Measurements from ENCODE around the gene CENPH. TPM values are rescaled to one million over a fixed set of nuclear protein-coding genes. Genes with fewer than 3 reads are reported as not detected.

CENPH gene
- total and polyA plus RNA-seq, 2 of the 13 experiments (the other 11 are each of a cell fraction or from before 2014, with no cell fraction given), result 11.2 to 28.8 TPM

DNA sequence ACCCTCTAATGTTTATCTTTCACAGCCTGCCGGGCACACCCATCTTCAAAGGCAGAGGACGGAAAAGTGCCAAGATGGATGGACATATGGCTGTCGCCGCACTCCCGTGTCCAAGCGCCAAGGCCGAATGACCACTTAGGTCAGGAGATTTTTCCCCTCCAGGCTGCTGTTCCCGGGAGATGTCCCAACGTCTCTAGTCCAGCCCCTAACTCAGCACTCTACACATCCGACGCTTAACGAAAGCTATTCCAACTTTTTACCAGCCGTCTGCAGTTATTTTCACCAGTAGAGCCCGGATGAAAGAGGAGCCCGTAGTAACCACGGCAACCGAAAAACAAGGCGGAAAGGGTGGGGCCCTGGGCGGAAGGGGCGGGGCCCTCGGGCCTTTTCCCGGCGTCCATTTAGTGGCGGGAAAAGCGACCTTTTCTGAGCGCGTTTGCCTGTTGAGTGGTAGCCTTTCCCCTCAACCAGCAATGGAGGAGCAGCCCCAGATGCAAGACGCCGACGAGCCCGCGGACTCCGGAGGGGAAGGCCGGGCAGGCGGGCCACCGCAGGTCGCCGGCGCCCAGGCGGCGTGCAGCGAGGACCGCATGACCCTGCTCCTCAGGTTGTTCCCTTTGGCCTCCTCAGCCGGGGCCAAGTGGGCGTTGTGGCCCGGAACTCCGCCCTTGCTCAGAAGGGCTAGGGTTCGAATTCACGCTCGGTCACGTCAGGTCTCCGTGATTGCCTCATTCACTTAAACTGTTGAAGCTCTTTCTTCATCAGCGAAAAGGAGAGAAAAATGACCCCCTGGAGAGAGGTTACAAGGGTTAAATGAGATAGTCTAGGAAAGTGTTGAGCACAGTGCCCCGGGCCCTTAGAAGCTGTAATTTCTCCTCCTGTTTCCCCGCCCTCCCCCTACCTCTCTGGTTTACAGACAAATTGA, at the start of gene CENPH (continued):
- TF ChIP-seq, protein P1, sequence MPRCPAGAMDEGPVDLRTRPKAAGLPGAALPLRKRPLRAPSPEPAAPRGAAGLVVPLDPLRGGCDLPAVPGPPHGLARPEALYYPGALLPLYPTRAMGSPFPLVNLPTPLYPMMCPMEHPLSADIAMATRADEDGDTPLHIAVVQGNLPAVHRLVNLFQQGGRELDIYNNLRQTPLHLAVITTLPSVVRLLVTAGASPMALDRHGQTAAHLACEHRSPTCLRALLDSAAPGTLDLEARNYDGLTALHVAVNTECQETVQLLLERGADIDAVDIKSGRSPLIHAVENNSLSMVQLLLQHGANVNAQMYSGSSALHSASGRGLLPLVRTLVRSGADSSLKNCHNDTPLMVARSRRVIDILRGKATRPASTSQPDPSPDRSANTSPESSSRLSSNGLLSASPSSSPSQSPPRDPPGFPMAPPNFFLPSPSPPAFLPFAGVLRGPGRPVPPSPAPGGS (CRISPR knock-in tag; IDR thresholded peaks at IDR 0.05), result peak; percentile 68; the same call in 1 of the 2 replicates
- no peak for TF ChIP-seq ZNF17 (CRISPR knock-in tag; IDR thresholded peaks at IDR 0.05)
- no peak for TF ChIP-seq POLR2AphosphoS2 (IDR thresholded peaks at IDR 0.05; ENCODE audit: low read depth, low read length)
- TF ChIP-seq ZNF337 (CRISPR knock-in tag; IDR thresholded peaks at IDR 0.05; ENCODE audit: borderline replicate concordance, low read depth), result peak; percentile 76; the same call in 1 of the 2 replicates
- TF ChIP-seq ZNF501 (CRISPR knock-in tag; IDR thresholded peaks at IDR 0.05), result peak; percentile 65
- peak; percentile 52; the same call in 1 of the 2 replicates for TF ChIP-seq ZNF33B (CRISPR knock-in tag; IDR thresholded peaks at IDR 0.05)
- TF ChIP-seq MIXL1 (CRISPR knock-in tag; IDR thresholded peaks at IDR 0.05), result 0 out of 2 replicates have a peak, but pooled peaks have one; percentile 41
- 0 out of 2 replicates have a peak, but pooled peaks have one; percentile 65 for TF ChIP-seq ZFP62 (CRISPR knock-in tag; IDR thresholded peaks at IDR 0.05)
- TF ChIP-seq RXRB (CRISPR knock-in tag; IDR thresholded peaks at IDR 0.05; ENCODE audit: borderline replicate concordance), result peak; percentile 44
- TF ChIP-seq DMTF1 (CRISPR knock-in tag; IDR thresholded peaks at IDR 0.05), result peak; percentile 65; the same call in 1 of the 2 replicates
- TF ChIP-seq ZSCAN21 (CRISPR knock-in tag; IDR thresholded peaks at IDR 0.05; ENCODE audit: borderline replicate concordance), result peak; percentile 66; the same call in 1 of the 2 replicates
- TF ChIP-seq, protein P2, sequence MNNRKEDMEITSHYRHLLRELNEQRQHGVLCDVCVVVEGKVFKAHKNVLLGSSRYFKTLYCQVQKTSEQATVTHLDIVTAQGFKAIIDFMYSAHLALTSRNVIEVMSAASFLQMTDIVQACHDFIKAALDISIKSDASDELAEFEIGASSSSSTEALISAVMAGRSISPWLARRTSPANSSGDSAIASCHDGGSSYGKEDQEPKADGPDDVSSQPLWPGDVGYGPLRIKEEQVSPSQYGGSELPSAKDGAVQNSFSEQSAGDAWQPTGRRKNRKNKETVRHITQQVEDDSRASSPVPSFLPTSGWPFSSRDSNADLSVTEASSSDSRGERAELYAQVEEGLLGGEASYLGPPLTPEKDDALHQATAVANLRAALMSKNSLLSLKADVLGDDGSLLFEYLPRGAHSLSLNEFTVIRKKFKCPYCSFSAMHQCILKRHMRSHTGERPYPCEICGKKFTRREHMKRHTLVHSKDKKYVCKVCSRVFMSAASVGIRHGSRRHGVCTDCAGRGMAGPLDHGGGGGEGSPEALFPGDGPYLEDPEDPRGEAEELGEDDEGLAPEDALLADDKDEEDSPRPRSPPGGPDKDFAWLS (CRISPR knock-in tag; IDR thresholded peaks at IDR 0.05; ENCODE audit: borderline replicate concordance), result no peak
- TF ChIP-seq CBX1 (IDR thresholded peaks at IDR 0.05; ENCODE audit: low read depth), result peak; percentile 79
- TF ChIP-seq, protein P3, sequence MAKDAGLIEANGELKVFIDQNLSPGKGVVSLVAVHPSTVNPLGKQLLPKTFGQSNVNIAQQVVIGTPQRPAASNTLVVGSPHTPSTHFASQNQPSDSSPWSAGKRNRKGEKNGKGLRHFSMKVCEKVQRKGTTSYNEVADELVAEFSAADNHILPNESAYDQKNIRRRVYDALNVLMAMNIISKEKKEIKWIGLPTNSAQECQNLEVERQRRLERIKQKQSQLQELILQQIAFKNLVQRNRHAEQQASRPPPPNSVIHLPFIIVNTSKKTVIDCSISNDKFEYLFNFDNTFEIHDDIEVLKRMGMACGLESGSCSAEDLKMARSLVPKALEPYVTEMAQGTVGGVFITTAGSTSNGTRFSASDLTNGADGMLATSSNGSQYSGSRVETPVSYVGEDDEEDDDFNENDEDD (CRISPR knock-in tag; IDR thresholded peaks at IDR 0.05; ENCODE audit: borderline replicate concordance), result peak; percentile 98
- no peak for TF ChIP-seq ZNF382 (CRISPR knock-in tag; IDR thresholded peaks at IDR 0.05; ENCODE audit: borderline replicate concordance)
- TF ChIP-seq, protein P4, sequence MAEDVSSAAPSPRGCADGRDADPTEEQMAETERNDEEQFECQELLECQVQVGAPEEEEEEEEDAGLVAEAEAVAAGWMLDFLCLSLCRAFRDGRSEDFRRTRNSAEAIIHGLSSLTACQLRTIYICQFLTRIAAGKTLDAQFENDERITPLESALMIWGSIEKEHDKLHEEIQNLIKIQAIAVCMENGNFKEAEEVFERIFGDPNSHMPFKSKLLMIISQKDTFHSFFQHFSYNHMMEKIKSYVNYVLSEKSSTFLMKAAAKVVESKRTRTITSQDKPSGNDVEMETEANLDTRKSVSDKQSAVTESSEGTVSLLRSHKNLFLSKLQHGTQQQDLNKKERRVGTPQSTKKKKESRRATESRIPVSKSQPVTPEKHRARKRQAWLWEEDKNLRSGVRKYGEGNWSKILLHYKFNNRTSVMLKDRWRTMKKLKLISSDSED (CRISPR knock-in tag; IDR thresholded peaks at IDR 0.05), result 0 out of 2 replicates have a peak, but pooled peaks have one; percentile 52
- no peak for TF ChIP-seq ARNT (IDR thresholded peaks at IDR 0.05)
- peak; percentile 62 for TF ChIP-seq MED1 (CRISPR knock-in tag; IDR thresholded peaks at IDR 0.05)
- peak; percentile 74 for TF ChIP-seq CEBPG (CRISPR knock-in tag; IDR thresholded peaks at IDR 0.05)
- 0 out of 2 replicates have a peak, but pooled peaks have one; percentile 16 for TF ChIP-seq NFYB (CRISPR knock-in tag; IDR thresholded peaks at IDR 0.05)
- no peak; the same call in 1 of the 2 replicates for TF ChIP-seq NAIF1 (CRISPR knock-in tag; IDR thresholded peaks at IDR 0.05; ENCODE audit: borderline replicate concordance)

Measured in HepG2 (cell line).